Measurements from ENCODE around the gene SLX1A.
"Not testable (repeated sequence)": the region's sequence is repeated elsewhere in the genome, so short reads cannot be mapped to it uniquely, and the experiment has no call there.

GRCh38 chr16:30211414-30211813 is 17.7 kb downstream of the SLX1A start:
- not testable (repeated sequence) for TF ChIP-seq CTCF, POLR2A (IDR thresholded peaks at IDR 0.05)
